GM12892 (cell line): ENCODE data around the gene STARD13.

Source experiments
- POLR2A ChIP-seq: IDR thresholded peaks from 2 replicates; pipeline ENCODE4 v1.6.1; 2011; ENCODE audit warnings: low read depth, low read length, control low read depth
- POLR2AphosphoS5 ChIP-seq: IDR thresholded peaks from 2 replicates; pipeline ENCODE4 v1.6.1; 2011; ENCODE audit warnings: low read depth, low read length, control low read depth
- TAF1 ChIP-seq: IDR thresholded peaks from 2 replicates; pipeline ENCODE4 v1.6.1; 2011; ENCODE audit warnings: low read depth, mild to moderate bottlenecking, control low read depth, low read length, borderline replicate concordance

DNA sequence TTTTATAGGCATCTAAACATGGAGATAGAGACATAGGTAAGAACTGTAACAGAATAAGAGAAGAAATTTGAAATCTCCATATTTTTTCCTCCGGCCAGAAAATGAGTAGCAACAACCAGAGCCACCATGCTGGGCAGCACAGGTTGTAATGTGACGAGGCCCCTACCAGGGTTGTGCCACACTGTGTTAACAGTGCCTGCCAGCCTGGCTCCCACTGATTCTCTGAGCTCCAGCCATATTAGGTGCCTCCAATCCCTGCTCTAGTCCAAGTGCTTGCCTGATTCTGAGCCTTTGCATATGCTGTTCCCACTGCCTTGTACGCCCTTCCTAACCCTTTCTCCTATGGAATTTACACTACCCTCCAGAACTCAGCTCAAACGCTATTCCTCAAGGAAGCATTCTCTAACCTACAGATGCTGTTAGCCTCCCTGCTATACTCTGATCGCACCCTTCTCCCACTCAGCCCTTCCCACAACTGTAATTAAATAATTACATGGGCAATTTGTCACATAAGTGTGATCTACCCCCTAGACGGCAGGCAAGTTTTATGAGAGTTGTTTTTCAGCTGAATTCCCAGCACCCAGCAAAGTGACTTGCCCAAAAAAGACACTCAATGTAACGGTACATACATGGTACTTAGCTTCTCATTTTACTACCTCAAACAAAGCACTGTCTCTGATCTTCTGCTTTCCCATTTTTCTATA lies 37.6 kb upstream of the STARD13 start:
- TF ChIP-seq TAF1, result no peak
- no peak for TF ChIP-seq POLR2A
- no peak for TF ChIP-seq POLR2AphosphoS5
